Activated CD4-positive, alpha-beta T cell treated with anti-CD3 and anti-CD28 coated beads, Interleukin-2, amount 10 ng/mL, durations not matched to agents 7 days and 5 days (primary cell): ENCODE results near the gene LANCL2. TPM values are rescaled to one million over a fixed set of nuclear protein-coding genes. Genes with fewer than 3 reads are reported as not detected.

Source experiments
- CTCF ChIA-PET: fragments of 350-600 bp; sonication (Branson Sonifier 250); formaldehyde crosslinking; loops from one replicate; lab custom pipeline; 2021; ENCODE audit warnings: antibody characterized with exemption; lab: Charles Lee
- POLR2A ChIA-PET: fragments of 350-600 bp; sonication (Branson Sonifier 250); formaldehyde crosslinking; loops from one replicate; lab custom pipeline; 2021; ENCODE audit warnings: antibody characterized with exemption; lab: Charles Lee
- DNase-seq: peaks from one replicate; pipeline ENCODE4 v3.0.0-alpha.2; 2020
- H3K27ac Mint-ChIP-seq: one replicate; pipeline ENCODE4 v1.8.0; 2021; ENCODE audit warnings: mild to moderate bottlenecking, moderate library complexity, mixed read lengths
- H3K27me3 Mint-ChIP-seq: one replicate; pipeline ENCODE4 v1.8.0; 2021; ENCODE audit warnings: mixed read lengths
- H3K36me3 Mint-ChIP-seq: one replicate; pipeline ENCODE4 v1.8.0; 2021; ENCODE audit warnings: low read depth, mixed read lengths
- H3K4me1 Mint-ChIP-seq: one replicate; pipeline ENCODE4 v1.8.0; 2021; ENCODE audit warnings: mixed read lengths
- H3K4me3 Mint-ChIP-seq: one replicate; pipeline ENCODE4 v1.8.0; 2021; ENCODE audit warnings: mild to moderate bottlenecking, moderate library complexity, mixed read lengths
- H3K9me3 Mint-ChIP-seq: one replicate; pipeline ENCODE4 v1.8.0; 2021; ENCODE audit warnings: mixed read lengths
- total RNA-seq, 2 experiments: library from RNA; stranded (reverse); gene quantifications; one replicate each; pipeline ENCODE4 v1.2.3, GENCODE V29; 2021

Gene LANCL2
- total RNA-seq, 2 experiments from 2014 or later = 10.3 to 12.3 TPM

- Mint-ChIP-seq H3K9me3 (no peaks in the 10 kb centered on the region), H3K27ac (no peak overlapping the region), H3K4me1 (peaks cover 50% of the 10 kb centered on the region), H3K4me3 (no peak overlapping the region), H3K27me3 (no peaks in the 10 kb centered on the region), H3K36me3 (peaks cover 4% of the 10 kb centered on the region)
- no peak for DNase-seq
- CTCF ChIA-PET = interaction anchor here (0.6 kb wide), 1 partner anchor 93 kb away, joined by 4 read pairs; no protein-coding TSS in a partner anchor
- POLR2A ChIA-PET = no interaction called here
These were observed 70.3 kb downstream of the LANCL2 start for GRCh38 chr7:55435466-55435865.

- no peaks in the 10 kb centered on the region for H3K27me3 Mint-ChIP-seq
- ChIA-PET POLR2A (no interaction called here), CTCF (no interaction called here)
- H3K9me3 Mint-ChIP-seq = no peaks in the 10 kb centered on the region
- H3K4me3 Mint-ChIP-seq = no peak overlapping the region
- peaks cover 57% of the 10 kb centered on the region for H3K4me1 Mint-ChIP-seq
- H3K36me3 Mint-ChIP-seq = peaks cover 4% of the 10 kb centered on the region
- no peak overlapping the region for H3K27ac Mint-ChIP-seq
- DNase-seq = no peak
These were observed 71.3 kb downstream of the LANCL2 start for GRCh38 chr7:55436457-55436856.

- Mint-ChIP-seq H3K27me3 (no peaks in the 10 kb centered on the region), H3K36me3 (peaks cover 4% of the 10 kb centered on the region), H3K9me3 (no peaks in the 10 kb centered on the region), H3K4me3 (no peak overlapping the region), H3K4me1 (peaks cover 59% of the 10 kb centered on the region), H3K27ac (peak overlapping the region; percentile 74)
- ChIA-PET POLR2A (no interaction called here), CTCF (no interaction called here)
- no peak for DNase-seq
These were observed 72.2 kb downstream of the LANCL2 start for GRCh38 chr7:55437375-55437774.

GRCh38 chr7:55438085-55438756 is 73.1 kb downstream of the LANCL2 start:
- H3K36me3 Mint-ChIP-seq = peaks cover 4% of the 10 kb centered on the region
- ChIA-PET CTCF (no interaction called here), POLR2A (no interaction called here)
- H3K27me3 Mint-ChIP-seq = no peaks in the 10 kb centered on the region
- DNase-seq = no peak
- no peaks in the 10 kb centered on the region for H3K9me3 Mint-ChIP-seq
- no peak overlapping the region for H3K27ac Mint-ChIP-seq
- peaks cover 53% of the 10 kb centered on the region for H3K4me1 Mint-ChIP-seq
- no peak overlapping the region for H3K4me3 Mint-ChIP-seq

- CTCF ChIA-PET = interaction anchor here (1.0 kb wide), 1 partner anchor 667 kb away, joined by 3 read pairs; no protein-coding TSS in a partner anchor
- POLR2A ChIA-PET = no interaction called here
- H3K4me3 Mint-ChIP-seq = no peak overlapping the region
These were observed 73.8 kb downstream of the LANCL2 start for GRCh38 chr7:55438757-55439525.

GRCh38 chr7:55439627-55440026 is 74.5 kb downstream of the LANCL2 start:
- H3K36me3 Mint-ChIP-seq = peaks cover 4% of the 10 kb centered on the region
- no peaks in the 10 kb centered on the region for H3K9me3 Mint-ChIP-seq
- H3K27me3 Mint-ChIP-seq = no peaks in the 10 kb centered on the region
- ChIA-PET CTCF (interaction anchor here (1.0 kb wide), 1 partner anchor 666 kb away, joined by 3 read pairs; no protein-coding TSS in a partner anchor), POLR2A (no interaction called here)
- H3K4me1 Mint-ChIP-seq = peaks cover 45% of the 10 kb centered on the region
- no peak overlapping the region for H3K4me3 Mint-ChIP-seq
- peak overlapping the region; percentile 28 for H3K27ac Mint-ChIP-seq
- no peak for DNase-seq

More at GRCh38 chr7:55438757-55439525, 73.8 kb downstream of the LANCL2 start:
- Mint-ChIP-seq H3K4me1 (peaks cover 45% of the 10 kb centered on the region), H3K27ac (peak overlapping the region; percentile 28), H3K36me3 (peaks cover 4% of the 10 kb centered on the region), H3K27me3 (no peaks in the 10 kb centered on the region), H3K9me3 (no peaks in the 10 kb centered on the region)
- DNase-seq = no peak

GRCh38 chr7:55440040-55440690 is 75.0 kb downstream of the LANCL2 start:
- POLR2A ChIA-PET = no interaction called here
- H3K9me3 Mint-ChIP-seq = no peaks in the 10 kb centered on the region
- H3K27ac Mint-ChIP-seq = peak overlapping the region; percentile 28
- no peak overlapping the region for H3K4me3 Mint-ChIP-seq
- H3K4me1 Mint-ChIP-seq = peaks cover 48% of the 10 kb centered on the region
- H3K36me3 Mint-ChIP-seq = peaks cover 4% of the 10 kb centered on the region
- CTCF ChIA-PET = interaction anchor here (1.0 kb wide), 1 partner anchor 666 kb away, joined by 3 read pairs; no protein-coding TSS in a partner anchor
- no peaks in the 10 kb centered on the region for H3K27me3 Mint-ChIP-seq
- DNase-seq = no peak

GRCh38 chr7:55441002-55441401 is 75.9 kb downstream of the LANCL2 start:
- POLR2A ChIA-PET = no interaction called here
- CTCF ChIA-PET = no interaction called here
- H3K36me3 Mint-ChIP-seq = peaks cover 5% of the 10 kb centered on the region
- no peaks in the 10 kb centered on the region for H3K9me3 Mint-ChIP-seq
- no peak overlapping the region for H3K27ac Mint-ChIP-seq
- peaks cover 47% of the 10 kb centered on the region for H3K4me1 Mint-ChIP-seq
- H3K4me3 Mint-ChIP-seq = no peak overlapping the region
- no peak for DNase-seq
- no peaks in the 10 kb centered on the region for H3K27me3 Mint-ChIP-seq

GRCh38 chr7:55441774-55442522 is 76.8 kb downstream of the LANCL2 start:
- no peak overlapping the region for H3K4me3 Mint-ChIP-seq
- H3K27ac Mint-ChIP-seq = no peak overlapping the region
- peaks cover 9% of the 10 kb centered on the region for H3K36me3 Mint-ChIP-seq
- no peaks in the 10 kb centered on the region for H3K9me3 Mint-ChIP-seq
- POLR2A ChIA-PET = no interaction called here
- CTCF ChIA-PET = interaction anchor here (1.0 kb wide), 1 partner anchor 9 kb away, joined by 3 read pairs; no protein-coding TSS in a partner anchor
- no peaks in the 10 kb centered on the region for H3K27me3 Mint-ChIP-seq
- DNase-seq = no peak
- peaks cover 41% of the 10 kb centered on the region for H3K4me1 Mint-ChIP-seq

- Mint-ChIP-seq H3K27me3 (no peaks in the 10 kb centered on the region), H3K4me1 (peaks cover 19% of the 10 kb centered on the region), H3K36me3 (peaks cover 11% of the 10 kb centered on the region), H3K9me3 (no peaks in the 10 kb centered on the region), H3K4me3 (no peak overlapping the region), H3K27ac (no peak overlapping the region)
- no peak for DNase-seq
- CTCF ChIA-PET = interaction anchor here (0.7 to 1.0 kb wide), 2 partner anchors 12 to 448 kb away, joined by 3 read pairs; no protein-coding TSS in a partner anchor
- POLR2A ChIA-PET = no interaction called here
These were observed 79.6 kb downstream of the LANCL2 start for GRCh38 chr7:55444786-55445185.

GRCh38 chr7:55448526-55448925 is 83.4 kb downstream of the LANCL2 start:
- Mint-ChIP-seq H3K4me1 (peaks cover 13% of the 10 kb centered on the region), H3K36me3 (peaks cover 20% of the 10 kb centered on the region), H3K9me3 (no peaks in the 10 kb centered on the region), H3K4me3 (no peak overlapping the region), H3K27me3 (no peaks in the 10 kb centered on the region), H3K27ac (no peak overlapping the region)
- CTCF ChIA-PET = interaction anchor here (0.6 kb wide), 1 partner anchor 487 kb away, joined by 3 read pairs; no protein-coding TSS in a partner anchor
- POLR2A ChIA-PET = no interaction called here
- no peak for DNase-seq
